Measurements from ENCODE around the gene EVC2. TPM values are rescaled to one million over a fixed set of nuclear protein-coding genes. Genes with fewer than 3 reads are reported as not detected.

Gene EVC2
- total RNA-seq, 1 donor from 2014 or later: 1.1 TPM

- no peaks in the 10 kb centered on the region for H3K27me3 Mint-ChIP-seq
- no peaks in the 10 kb centered on the region for H3K4me1 Mint-ChIP-seq
Measured at GRCh38 chr4:5691491-5692132, 16.7 kb downstream of the EVC2 start.

DNA sequence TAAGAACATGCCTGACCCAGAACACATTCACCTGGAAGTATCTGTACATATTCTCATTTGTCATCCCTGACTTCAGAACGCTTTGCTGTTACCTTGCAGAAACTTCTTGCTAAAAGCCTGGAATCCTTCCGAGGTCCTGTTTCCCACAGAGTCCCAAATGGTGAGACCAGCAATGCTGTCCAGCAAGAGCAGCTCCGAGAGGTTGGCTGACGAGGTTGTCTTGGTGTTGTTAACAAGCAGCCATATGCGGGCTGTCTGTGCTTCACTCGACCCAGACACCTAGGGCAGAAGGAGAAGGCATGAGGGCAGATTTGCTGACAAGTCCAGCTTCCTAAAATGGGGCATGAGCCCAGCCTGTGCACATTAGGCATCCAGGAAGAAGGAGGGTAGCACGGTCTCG lies 19.3 kb downstream of the EVC2 start:
- no peaks in the 10 kb centered on the region for H3K36me3 Mint-ChIP-seq (ENCODE audit: low read depth)
- no peaks in the 10 kb centered on the region for H3K9me3 Mint-ChIP-seq
- ChIA-PET POLR2A (no interaction called here), CTCF (no interaction called here)
- intact Hi-C loops (cut with micrococcal nuclease): no loop called here
- no peak overlapping the region for H3K4me3 Mint-ChIP-seq
- no peak for DNase-seq
- H3K4me1 Mint-ChIP-seq: no peaks in the 10 kb centered on the region
- TF ChIP-seq CTCF (IDR thresholded peaks at IDR 0.05): no peak
- H3K27me3 Mint-ChIP-seq: no peaks in the 10 kb centered on the region
- no peak for ATAC-seq (ENCODE audit: low read depth)
- no peak overlapping the region for H3K27ac Mint-ChIP-seq

More at GRCh38 chr4:5691491-5692132, 16.7 kb downstream of the EVC2 start:
- Mint-ChIP-seq H3K36me3 (ENCODE audit: low read depth) (no peaks in the 10 kb centered on the region), H3K4me3 (no peak overlapping the region), H3K27ac (no peak overlapping the region), H3K9me3 (no peaks in the 10 kb centered on the region)
- ChIA-PET POLR2A (no interaction called here), CTCF (no interaction called here)
- ATAC-seq (ENCODE audit: low read depth) (no peak), DNase-seq (no peak)
- intact Hi-C loops (cut with micrococcal nuclease): no loop called here
- no peak for TF ChIP-seq CTCF (IDR thresholded peaks at IDR 0.05)

DNA sequence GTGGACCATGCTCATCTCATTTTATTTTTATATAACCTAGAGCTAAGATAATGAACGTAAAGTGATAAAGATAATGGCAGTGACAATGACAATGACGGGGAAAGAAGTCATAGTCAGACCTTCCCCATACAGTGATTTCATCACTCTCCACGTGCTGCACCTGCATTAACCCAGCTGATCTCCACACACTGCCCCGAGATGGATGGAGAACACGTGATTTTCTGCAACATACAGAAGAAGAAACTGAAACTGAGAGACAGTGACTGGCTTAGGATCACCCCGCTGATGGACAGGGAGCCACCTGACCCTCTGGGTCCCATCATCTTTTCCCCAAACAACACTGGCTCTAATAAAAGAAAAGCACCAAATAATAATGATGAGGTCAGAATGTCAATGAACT lies 22.0 kb downstream of the EVC2 start:
- ChIA-PET POLR2A (no interaction called here), CTCF (no interaction called here)
- Mint-ChIP-seq H3K27ac (no peak overlapping the region), H3K9me3 (no peaks in the 10 kb centered on the region), H3K4me3 (no peak overlapping the region), H3K4me1 (no peaks in the 10 kb centered on the region), H3K36me3 (ENCODE audit: low read depth) (no peaks in the 10 kb centered on the region), H3K27me3 (no peaks in the 10 kb centered on the region)
- no peak for TF ChIP-seq CTCF (IDR thresholded peaks at IDR 0.05)
- no peak for ATAC-seq (ENCODE audit: low read depth)
- no peak for DNase-seq
- intact Hi-C loops (cut with micrococcal nuclease): no loop called here

DNA sequence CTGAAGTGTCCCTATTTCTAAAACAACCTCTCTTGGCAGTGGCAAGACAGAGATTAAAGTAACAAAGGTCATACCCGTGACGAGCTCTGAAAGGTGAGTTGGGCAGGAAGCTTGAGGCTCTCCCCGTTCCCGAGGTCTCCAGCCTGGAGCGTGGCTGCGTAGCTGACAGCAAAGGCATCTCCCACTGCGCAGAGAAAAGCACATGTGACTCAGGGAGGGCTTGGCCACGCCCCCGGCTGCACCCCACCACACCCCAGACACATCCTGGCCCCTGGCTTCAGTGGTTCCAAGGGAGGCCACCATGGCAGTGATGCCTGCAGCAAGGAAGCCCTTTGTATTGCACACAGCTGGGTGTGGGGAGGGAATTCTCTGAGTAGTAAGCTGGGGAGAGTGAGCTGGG lies 23.1 kb downstream of the EVC2 start:
- no peaks in the 10 kb centered on the region for H3K36me3 Mint-ChIP-seq (ENCODE audit: low read depth)
- no peaks in the 10 kb centered on the region for H3K27me3 Mint-ChIP-seq
- no peak for DNase-seq
- H3K9me3 Mint-ChIP-seq: no peaks in the 10 kb centered on the region
- H3K27ac Mint-ChIP-seq: no peak overlapping the region
- CTCF ChIA-PET: no interaction called here
- no peak for ATAC-seq (ENCODE audit: low read depth)
- intact Hi-C loops (cut with micrococcal nuclease): no loop called here
- POLR2A ChIA-PET: no interaction called here
- TF ChIP-seq CTCF (IDR thresholded peaks at IDR 0.05): no peak
- H3K4me3 Mint-ChIP-seq: no peak overlapping the region
- no peaks in the 10 kb centered on the region for H3K4me1 Mint-ChIP-seq

GRCh38 chr4:5683566-5683965 lies 24.8 kb downstream of the EVC2 start:
- no peak for TF ChIP-seq CTCF (IDR thresholded peaks at IDR 0.05)
- H3K27me3 Mint-ChIP-seq: no peaks in the 10 kb centered on the region
- no peak for DNase-seq
- ATAC-seq (ENCODE audit: low read depth): no peak
- no peak overlapping the region for H3K27ac Mint-ChIP-seq
- H3K36me3 Mint-ChIP-seq (ENCODE audit: low read depth): no peaks in the 10 kb centered on the region
- intact Hi-C loops (cut with micrococcal nuclease): no loop called here
- no peaks in the 10 kb centered on the region for H3K9me3 Mint-ChIP-seq
- no peak overlapping the region for H3K4me3 Mint-ChIP-seq
- H3K4me1 Mint-ChIP-seq: no peaks in the 10 kb centered on the region
- POLR2A ChIA-PET: no interaction called here
- CTCF ChIA-PET: no interaction called here

All from activated B cell treated with CpG ODN at 0.5 μM for 24 hours (primary cell).